Activated T-helper 17 cell treated with anti-CD3 and anti-CD28 coated beads, Interleukin-2, amount 50 U/mL, for 72 hours (primary cell): ENCODE measurements around the gene MID2. TPM values are rescaled to one million over a fixed set of nuclear protein-coding genes. Genes with fewer than 3 reads are reported as not detected.
"Not testable (repeated sequence)": the region's sequence is repeated elsewhere in the genome, so short reads cannot be mapped to it uniquely, and the experiment has no call there.

ENCODE experiments used
- ATAC-seq: fragments of 150-1000 bp; cut with Tn5 transposase; replicated peaks from 2 replicates; pipeline ENCODE4 v1.10.0; 2021; ENCODE audit warnings: mild to moderate bottlenecking, moderate library complexity
- H3K27ac Mint-ChIP-seq: one replicate; pipeline ENCODE4 v1.8.0; 2022; ENCODE audit warnings: mixed read lengths
- H3K27me3 Mint-ChIP-seq: one replicate; pipeline ENCODE4 v1.8.0; 2022; ENCODE audit warnings: mixed read lengths
- H3K36me3 Mint-ChIP-seq: one replicate; pipeline ENCODE4 v1.8.0; 2022; ENCODE audit warnings: low read depth, mild to moderate bottlenecking, mixed read lengths
- H3K4me1 Mint-ChIP-seq: one replicate; pipeline ENCODE4 v1.8.0; 2022; ENCODE audit warnings: mixed read lengths
- H3K4me3 Mint-ChIP-seq: one replicate; pipeline ENCODE4 v1.8.0; 2022; ENCODE audit warnings: mild to moderate bottlenecking, mixed read lengths
- H3K9me3 Mint-ChIP-seq: one replicate; pipeline ENCODE4 v1.8.0; 2022; ENCODE audit warnings: mixed read lengths
- total RNA-seq, 2 donors: library from RNA; stranded (reverse); gene quantifications; one replicate each; pipeline ENCODE4 v1.2.3, GENCODE V29; 2022

The MID2 gene
- total RNA-seq, 2 donors from 2014 or later = 4.2 to 7.1 TPM

- not testable (repeated sequence) for H3K27me3 Mint-ChIP-seq, ATAC-seq, H3K9me3 Mint-ChIP-seq, H3K4me1 Mint-ChIP-seq, H3K36me3 Mint-ChIP-seq, H3K27ac Mint-ChIP-seq, H3K4me3 Mint-ChIP-seq
These were observed 129.7 kb downstream of the MID2 start for GRCh38 chrX:107955337-107955736.

DNA sequence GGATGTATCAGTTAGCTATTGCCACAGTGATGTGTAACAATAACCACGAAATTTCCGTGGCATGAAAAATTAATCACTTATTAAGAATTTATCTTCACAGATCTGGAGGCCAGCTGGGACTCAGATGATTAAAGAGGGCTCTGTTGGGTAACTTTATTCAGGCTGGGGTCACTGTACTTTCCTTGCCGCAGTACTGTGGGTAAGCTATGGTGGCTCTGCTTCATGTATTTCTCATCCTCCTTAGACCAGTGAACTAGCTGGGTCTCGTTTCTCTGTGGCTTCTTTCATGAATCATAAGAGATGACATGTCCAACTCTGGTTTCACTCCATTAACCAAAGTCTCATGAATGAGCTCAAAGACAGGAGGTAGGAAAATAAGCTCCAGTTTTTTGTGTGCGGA, 143.0 kb downstream of the MID2 start:
- Mint-ChIP-seq H3K27ac (no peak overlapping the region), H3K4me3 (no peak overlapping the region), H3K9me3 (no peaks in the 10 kb centered on the region), H3K36me3 (no peaks in the 10 kb centered on the region), H3K27me3 (peaks cover 7% of the 10 kb centered on the region), H3K4me1 (no peaks in the 10 kb centered on the region)
- no peak for ATAC-seq

GRCh38 chrX:107970073-107970472, 144.4 kb downstream of the MID2 start:
- Mint-ChIP-seq H3K4me3 (no peak overlapping the region), H3K9me3 (no peaks in the 10 kb centered on the region), H3K27me3 (no peaks in the 10 kb centered on the region), H3K4me1 (no peaks in the 10 kb centered on the region), H3K27ac (no peak overlapping the region), H3K36me3 (no peaks in the 10 kb centered on the region)
- ATAC-seq = no peak

GRCh38 chrX:107971636-107972035, 146.0 kb downstream of the MID2 start:
- no peaks in the 10 kb centered on the region for H3K9me3 Mint-ChIP-seq
- H3K4me1 Mint-ChIP-seq = no peaks in the 10 kb centered on the region
- ATAC-seq = no peak
- no peaks in the 10 kb centered on the region for H3K36me3 Mint-ChIP-seq
- no peak overlapping the region for H3K27ac Mint-ChIP-seq
- H3K27me3 Mint-ChIP-seq = no peaks in the 10 kb centered on the region
- H3K4me3 Mint-ChIP-seq = no peak overlapping the region

Other genes starting within 250 kb of the MID2 start
- 100 to 1,000 TPM in 1 of 2 donors, 10 to 100 TPM in 1; 58.6 to 107 TPM for gene PRPS1, start 197.4 kb upstream of the MID2 start, total RNA-seq
- 100 to 1,000 TPM in 1 of 2 donors, 10 to 100 TPM in 1; 49.9 to 199 TPM for gene TSC22D3, start 50.1 kb upstream of the MID2 start, total RNA-seq
- not detected for gene NCBP2L, start 48.1 kb upstream of the MID2 start, total RNA-seq
- not detected for gene TEX13B, start 156.5 kb downstream of the MID2 start, total RNA-seq
- gene VSIG1, start 219.2 kb downstream of the MID2 start, total RNA-seq = 1 to 10 TPM in 1 of 2 donors, under 1 TPM in 1; 0.71 to 1.4 TPM